ENCODE results near the gene PPP1CA.

GRCh38 chr11:67376873-67377808 is 24.5 kb downstream of the PPP1CA start:
- TF ChIP-seq CTCF (IDR thresholded peaks at IDR 0.05; ENCODE audit: low read depth, low read length, poor library complexity, severe bottlenecking): no peak
- no peak for TF ChIP-seq EZH2phosphoT487 (IDR thresholded peaks at IDR 0.05; ENCODE audit: borderline replicate concordance, low read length)

Data from DOHH2 (cell line).